WTC11 (cell line): Measurements from ENCODE around the gene MAST4. TPM values are rescaled to one million over a fixed set of nuclear protein-coding genes. Genes with fewer than 3 reads are reported as not detected.

ENCODE experiments used
- ATAC-seq: fragments of 200-7000 bp; cut with Tn5 transposase; 2 replicates; pipeline ENCODE4 v1.10.0; 2021; ENCODE audit warnings: mild to moderate bottlenecking, moderate library complexity
- CTCF ChIA-PET: fragments of 300-600 bp; sonication (Branson Sonifier 250); formaldehyde crosslinking; loops from one replicate; lab custom pipeline; 2021; ENCODE audit warnings: antibody characterized with exemption; lab: Charles Lee
- POLR2A ChIA-PET: fragments of 350-600 bp; sonication (Branson Sonifier 250); formaldehyde crosslinking; loops from one replicate; lab custom pipeline; 2021; ENCODE audit warnings: antibody characterized with exemption; lab: Charles Lee
- DNase-seq: peaks from one replicate; pipeline ENCODE4 v3.0.0; 2021; ENCODE audit warnings: low spot score
- H3K27ac Mint-ChIP-seq: 2 replicates; pipeline ENCODE4 v1.8.0; 2021; ENCODE audit warnings: mixed read lengths
- H3K27me3 Mint-ChIP-seq: 2 replicates; pipeline ENCODE4 v1.8.0; 2021; ENCODE audit warnings: low read depth, mild to moderate bottlenecking, moderate library complexity, mixed read lengths
- H3K36me3 Mint-ChIP-seq: 2 replicates; pipeline ENCODE4 v1.8.0; 2021; ENCODE audit warnings: mixed read lengths
- H3K4me1 Mint-ChIP-seq: 2 replicates; pipeline ENCODE4 v1.8.0; 2022; ENCODE audit warnings: mixed read lengths
- H3K4me3 Mint-ChIP-seq: 2 replicates; pipeline ENCODE4 v1.8.0; 2021; ENCODE audit warnings: mild to moderate bottlenecking, moderate library complexity, mixed read lengths
- H3K9me3 Mint-ChIP-seq: 2 replicates; pipeline ENCODE4 v1.8.0; 2021; ENCODE audit warnings: mixed read lengths
- CREM ChIP-seq: sonication (generic); formaldehyde crosslinking; IDR thresholded peaks from 2 replicates; pipeline ENCODE4 v1.8.1; 2022; ENCODE audit warnings: mild to moderate bottlenecking, missing genetic modification reagents, moderate library complexity
- ETV6 ChIP-seq: sonication (generic); formaldehyde crosslinking; IDR thresholded peaks from 2 replicates; pipeline ENCODE4 v1.8.1; 2022; ENCODE audit warnings: mild to moderate bottlenecking, missing genetic modification reagents
- FOXP1 ChIP-seq: sonication (generic); formaldehyde crosslinking; IDR thresholded peaks from 2 replicates; pipeline ENCODE4 v1.8.0; 2022; ENCODE audit warnings: missing genetic modification reagents, mild to moderate bottlenecking, moderate library complexity, borderline replicate concordance
- GABPB1 ChIP-seq: sonication (generic); formaldehyde crosslinking; IDR thresholded peaks from 2 replicates; pipeline ENCODE4 v1.8.1; 2023; ENCODE audit warnings: mild to moderate bottlenecking, missing genetic modification reagents
- GTF2I ChIP-seq: fragments of 250-450 bp; sonication (Bioruptor Pico); conservative IDR thresholded peaks from 2 replicates; pipeline ENCODE4 v1.4.0; 2021; ENCODE audit warnings: mild to moderate bottlenecking
- SMAD4 ChIP-seq: sonication (generic); formaldehyde crosslinking; IDR thresholded peaks from 2 replicates; pipeline ENCODE4 v1.8.0; 2022; ENCODE audit warnings: mild to moderate bottlenecking, missing genetic modification reagents
- TEAD1 ChIP-seq: sonication (generic); formaldehyde crosslinking; IDR thresholded peaks from 2 replicates; pipeline ENCODE4 v1.8.0; 2022; ENCODE audit warnings: mild to moderate bottlenecking, missing genetic modification reagents
- ZNF317 ChIP-seq: sonication (generic); formaldehyde crosslinking; IDR thresholded peaks from 2 replicates; pipeline ENCODE4 v1.8.1; 2023; ENCODE audit warnings: low read depth, mild to moderate bottlenecking, moderate library complexity, missing genetic modification reagents, borderline replicate concordance
- ZNF396 ChIP-seq: fragments of 250-450 bp; sonication (Bioruptor Pico); IDR thresholded peaks from 2 replicates; pipeline ENCODE4 v1.8.0; 2021; ENCODE audit warnings: mild to moderate bottlenecking, moderate library complexity, borderline replicate concordance
- ZNF416 ChIP-seq: fragments of 250-450 bp; sonication (Bioruptor Pico); IDR thresholded peaks from 2 replicates; pipeline ENCODE4 v1.9.0; 2021; ENCODE audit warnings: mild to moderate bottlenecking, inconsistent platforms
- total RNA-seq: library from RNA; stranded (reverse); gene quantifications from 3 replicates; pipeline ENCODE4 v1.2.3, GENCODE V29; 2021
- TF ChIP-seq, protein P1 (sequence below): sonication (generic); formaldehyde crosslinking; IDR thresholded peaks from 2 replicates; pipeline ENCODE4 v1.8.0; 2023; ENCODE audit warnings: missing genetic modification reagents, mild to moderate bottlenecking, borderline replicate concordance
- TF ChIP-seq, protein P2 (sequence below): fragments of 250-450 bp; sonication (Bioruptor Pico); IDR thresholded peaks from 2 replicates; pipeline ENCODE4 v2.1.2; 2022; ENCODE audit warnings: mild to moderate bottlenecking, moderate library complexity
- TF ChIP-seq, protein P3 (sequence below): fragments of 250-450 bp; sonication (Bioruptor Pico); IDR thresholded peaks from 2 replicates; pipeline ENCODE4 v1.9.0; 2021; ENCODE audit warnings: moderate library complexity, mild to moderate bottlenecking, inconsistent platforms, borderline replicate concordance
- TF ChIP-seq, protein P4 (sequence below): fragments of 250-450 bp; sonication (Bioruptor Pico); IDR thresholded peaks from 2 replicates; pipeline ENCODE4 v1.9.0; 2021; ENCODE audit warnings: mild to moderate bottlenecking
- TF ChIP-seq, protein P5 (sequence below): sonication (generic); formaldehyde crosslinking; IDR thresholded peaks from 2 replicates; pipeline ENCODE4 v1.8.0; 2022; ENCODE audit warnings: mild to moderate bottlenecking, missing genetic modification reagents
- TF ChIP-seq, protein P6 (sequence below): fragments of 250-450 bp; sonication (Bioruptor Pico); IDR thresholded peaks from 2 replicates; pipeline ENCODE4 v1.9.0; 2021; ENCODE audit warnings: mild to moderate bottlenecking, borderline replicate concordance

Gene MAST4
- total RNA-seq, 1 experiment from 2014 or later, result 8.0 TPM

DNA sequence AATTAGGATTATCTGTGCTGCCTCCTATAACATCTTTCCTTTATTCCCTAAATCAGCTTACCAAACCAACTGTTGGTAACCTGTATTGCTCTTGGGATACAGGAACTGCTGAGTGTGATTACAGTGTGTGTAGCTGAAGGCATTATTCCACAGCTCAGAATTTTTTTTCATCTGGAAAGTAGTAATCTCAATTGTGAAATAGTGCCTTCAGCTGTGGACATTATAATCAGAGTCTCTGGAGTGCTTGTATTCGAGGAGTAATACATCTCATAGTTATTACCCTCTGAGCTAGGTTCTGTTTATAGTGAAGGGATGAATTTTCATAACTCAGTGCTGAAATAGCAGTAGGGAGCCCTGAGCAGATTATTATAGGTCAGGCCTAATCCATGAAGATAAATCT lies 199.5 kb downstream of the MAST4 start (continued):
- TF ChIP-seq, protein P1, sequence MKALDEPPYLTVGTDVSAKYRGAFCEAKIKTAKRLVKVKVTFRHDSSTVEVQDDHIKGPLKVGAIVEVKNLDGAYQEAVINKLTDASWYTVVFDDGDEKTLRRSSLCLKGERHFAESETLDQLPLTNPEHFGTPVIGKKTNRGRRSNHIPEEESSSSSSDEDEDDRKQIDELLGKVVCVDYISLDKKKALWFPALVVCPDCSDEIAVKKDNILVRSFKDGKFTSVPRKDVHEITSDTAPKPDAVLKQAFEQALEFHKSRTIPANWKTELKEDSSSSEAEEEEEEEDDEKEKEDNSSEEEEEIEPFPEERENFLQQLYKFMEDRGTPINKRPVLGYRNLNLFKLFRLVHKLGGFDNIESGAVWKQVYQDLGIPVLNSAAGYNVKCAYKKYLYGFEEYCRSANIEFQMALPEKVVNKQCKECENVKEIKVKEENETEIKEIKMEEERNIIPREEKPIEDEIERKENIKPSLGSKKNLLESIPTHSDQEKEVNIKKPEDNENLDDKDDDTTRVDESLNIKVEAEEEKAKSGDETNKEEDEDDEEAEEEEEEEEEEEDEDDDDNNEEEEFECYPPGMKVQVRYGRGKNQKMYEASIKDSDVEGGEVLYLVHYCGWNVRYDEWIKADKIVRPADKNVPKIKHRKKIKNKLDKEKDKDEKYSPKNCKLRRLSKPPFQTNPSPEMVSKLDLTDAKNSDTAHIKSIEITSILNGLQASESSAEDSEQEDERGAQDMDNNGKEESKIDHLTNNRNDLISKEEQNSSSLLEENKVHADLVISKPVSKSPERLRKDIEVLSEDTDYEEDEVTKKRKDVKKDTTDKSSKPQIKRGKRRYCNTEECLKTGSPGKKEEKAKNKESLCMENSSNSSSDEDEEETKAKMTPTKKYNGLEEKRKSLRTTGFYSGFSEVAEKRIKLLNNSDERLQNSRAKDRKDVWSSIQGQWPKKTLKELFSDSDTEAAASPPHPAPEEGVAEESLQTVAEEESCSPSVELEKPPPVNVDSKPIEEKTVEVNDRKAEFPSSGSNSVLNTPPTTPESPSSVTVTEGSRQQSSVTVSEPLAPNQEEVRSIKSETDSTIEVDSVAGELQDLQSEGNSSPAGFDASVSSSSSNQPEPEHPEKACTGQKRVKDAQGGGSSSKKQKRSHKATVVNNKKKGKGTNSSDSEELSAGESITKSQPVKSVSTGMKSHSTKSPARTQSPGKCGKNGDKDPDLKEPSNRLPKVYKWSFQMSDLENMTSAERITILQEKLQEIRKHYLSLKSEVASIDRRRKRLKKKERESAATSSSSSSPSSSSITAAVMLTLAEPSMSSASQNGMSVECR, result no peak
- TF ChIP-seq ZNF317 (CRISPR knock-in tag) (no peak), CREM (CRISPR knock-in tag) (no peak), ZNF396 (CRISPR knock-in tag) (no peak)

DNA sequence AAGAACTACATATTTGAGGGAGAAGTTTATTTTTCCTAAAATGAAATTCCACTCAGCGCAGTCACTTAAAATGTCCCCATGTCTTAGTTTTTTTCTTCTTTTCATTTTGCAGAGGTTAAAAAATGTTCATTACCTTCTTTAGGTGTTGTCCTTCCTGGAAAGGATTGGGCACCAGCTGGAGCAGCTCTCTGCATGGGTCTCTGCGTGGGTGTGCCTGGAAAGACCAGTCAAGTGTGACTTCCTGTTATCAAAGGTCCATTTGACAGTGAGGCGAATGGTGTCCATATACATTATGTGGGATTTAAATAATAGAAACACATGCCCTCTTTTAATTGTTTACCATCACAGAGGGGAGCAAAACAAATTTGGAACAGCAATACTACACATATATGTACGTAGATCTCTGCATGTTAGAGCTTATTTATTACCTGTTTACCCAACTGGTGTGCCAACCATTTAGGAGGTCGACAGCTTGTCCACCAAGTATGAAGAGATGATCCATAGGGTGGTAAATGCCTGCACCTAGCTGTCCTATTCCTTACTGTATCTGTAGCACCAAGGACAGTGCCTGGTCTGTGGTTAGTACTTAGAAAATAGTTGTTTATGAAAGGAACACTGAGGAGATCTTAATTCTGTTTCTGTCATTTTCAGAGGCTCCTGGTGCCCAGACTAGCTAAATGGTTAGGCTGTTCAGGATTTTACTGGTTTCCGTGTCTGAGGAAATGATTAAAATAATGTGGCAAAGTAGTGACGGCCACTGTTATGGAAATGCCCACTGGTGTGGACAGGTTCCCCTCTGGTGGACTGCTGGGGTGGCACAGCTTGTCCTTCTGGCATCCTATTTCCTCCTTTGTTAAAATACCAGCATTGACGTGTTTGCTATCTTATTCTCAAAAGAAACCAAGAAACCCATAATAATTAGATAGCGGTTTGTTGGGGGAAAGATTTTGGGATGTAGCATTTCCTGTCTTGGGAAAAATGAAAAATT lies 200.4 kb downstream of the MAST4 start:
- no peak overlapping the region for H3K4me3 Mint-ChIP-seq
- H3K27me3 Mint-ChIP-seq, result no peaks in the 10 kb centered on the region
- no peak for DNase-seq
- H3K27ac Mint-ChIP-seq, result no peak overlapping the region
- ChIA-PET CTCF (interaction anchor here (0.6 to 1.9 kb wide), 4 partner anchors 55 to 497 kb away, joined by 3 to 6 read pairs (median 4); no protein-coding TSS in a partner anchor), POLR2A (interaction anchor here (0.6 kb wide), 1 partner anchor 470 kb away, joined by 3 read pairs; no protein-coding TSS in a partner anchor)
- no peaks in the 10 kb centered on the region for H3K4me1 Mint-ChIP-seq
- TF ChIP-seq, protein P2, sequence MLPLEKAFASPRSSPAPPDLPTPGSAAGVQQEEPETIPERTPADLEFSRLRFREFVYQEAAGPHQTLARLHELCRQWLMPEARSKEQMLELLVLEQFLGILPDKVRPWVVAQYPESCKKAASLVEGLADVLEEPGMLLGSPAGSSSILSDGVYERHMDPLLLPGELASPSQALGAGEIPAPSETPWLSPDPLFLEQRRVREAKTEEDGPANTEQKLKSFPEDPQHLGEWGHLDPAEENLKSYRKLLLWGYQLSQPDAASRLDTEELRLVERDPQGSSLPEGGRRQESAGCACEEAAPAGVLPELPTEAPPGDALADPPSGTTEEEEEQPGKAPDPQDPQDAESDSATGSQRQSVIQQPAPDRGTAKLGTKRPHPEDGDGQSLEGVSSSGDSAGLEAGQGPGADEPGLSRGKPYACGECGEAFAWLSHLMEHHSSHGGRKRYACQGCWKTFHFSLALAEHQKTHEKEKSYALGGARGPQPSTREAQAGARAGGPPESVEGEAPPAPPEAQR (CRISPR knock-in tag), result no peak
- no peak for TF ChIP-seq GTF2I (CRISPR knock-in tag)
- TF ChIP-seq TEAD1 (CRISPR knock-in tag), result no peak
- TF ChIP-seq, protein P3, sequence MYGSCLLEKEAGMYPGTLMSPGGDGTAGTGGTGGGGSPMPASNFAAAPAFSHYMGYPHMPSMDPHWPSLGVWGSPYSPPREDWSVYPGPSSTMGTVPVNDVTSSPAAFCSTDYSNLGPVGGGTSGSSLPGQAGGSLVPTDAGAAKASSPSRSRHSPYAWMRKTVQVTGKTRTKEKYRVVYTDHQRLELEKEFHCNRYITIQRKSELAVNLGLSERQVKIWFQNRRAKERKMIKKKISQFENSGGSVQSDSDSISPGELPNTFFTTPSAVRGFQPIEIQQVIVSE (CRISPR knock-in tag), result no peak
- TF ChIP-seq GABPB1, result no peak
- TF ChIP-seq, protein P4, sequence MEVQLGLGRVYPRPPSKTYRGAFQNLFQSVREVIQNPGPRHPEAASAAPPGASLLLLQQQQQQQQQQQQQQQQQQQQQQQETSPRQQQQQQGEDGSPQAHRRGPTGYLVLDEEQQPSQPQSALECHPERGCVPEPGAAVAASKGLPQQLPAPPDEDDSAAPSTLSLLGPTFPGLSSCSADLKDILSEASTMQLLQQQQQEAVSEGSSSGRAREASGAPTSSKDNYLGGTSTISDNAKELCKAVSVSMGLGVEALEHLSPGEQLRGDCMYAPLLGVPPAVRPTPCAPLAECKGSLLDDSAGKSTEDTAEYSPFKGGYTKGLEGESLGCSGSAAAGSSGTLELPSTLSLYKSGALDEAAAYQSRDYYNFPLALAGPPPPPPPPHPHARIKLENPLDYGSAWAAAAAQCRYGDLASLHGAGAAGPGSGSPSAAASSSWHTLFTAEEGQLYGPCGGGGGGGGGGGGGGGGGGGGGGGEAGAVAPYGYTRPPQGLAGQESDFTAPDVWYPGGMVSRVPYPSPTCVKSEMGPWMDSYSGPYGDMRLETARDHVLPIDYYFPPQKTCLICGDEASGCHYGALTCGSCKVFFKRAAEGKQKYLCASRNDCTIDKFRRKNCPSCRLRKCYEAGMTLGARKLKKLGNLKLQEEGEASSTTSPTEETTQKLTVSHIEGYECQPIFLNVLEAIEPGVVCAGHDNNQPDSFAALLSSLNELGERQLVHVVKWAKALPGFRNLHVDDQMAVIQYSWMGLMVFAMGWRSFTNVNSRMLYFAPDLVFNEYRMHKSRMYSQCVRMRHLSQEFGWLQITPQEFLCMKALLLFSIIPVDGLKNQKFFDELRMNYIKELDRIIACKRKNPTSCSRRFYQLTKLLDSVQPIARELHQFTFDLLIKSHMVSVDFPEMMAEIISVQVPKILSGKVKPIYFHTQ, result no peak
- TF ChIP-seq, protein P5, sequence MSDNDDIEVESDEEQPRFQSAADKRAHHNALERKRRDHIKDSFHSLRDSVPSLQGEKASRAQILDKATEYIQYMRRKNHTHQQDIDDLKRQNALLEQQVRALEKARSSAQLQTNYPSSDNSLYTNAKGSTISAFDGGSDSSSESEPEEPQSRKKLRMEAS, result no peak
- TF ChIP-seq, protein P6, sequence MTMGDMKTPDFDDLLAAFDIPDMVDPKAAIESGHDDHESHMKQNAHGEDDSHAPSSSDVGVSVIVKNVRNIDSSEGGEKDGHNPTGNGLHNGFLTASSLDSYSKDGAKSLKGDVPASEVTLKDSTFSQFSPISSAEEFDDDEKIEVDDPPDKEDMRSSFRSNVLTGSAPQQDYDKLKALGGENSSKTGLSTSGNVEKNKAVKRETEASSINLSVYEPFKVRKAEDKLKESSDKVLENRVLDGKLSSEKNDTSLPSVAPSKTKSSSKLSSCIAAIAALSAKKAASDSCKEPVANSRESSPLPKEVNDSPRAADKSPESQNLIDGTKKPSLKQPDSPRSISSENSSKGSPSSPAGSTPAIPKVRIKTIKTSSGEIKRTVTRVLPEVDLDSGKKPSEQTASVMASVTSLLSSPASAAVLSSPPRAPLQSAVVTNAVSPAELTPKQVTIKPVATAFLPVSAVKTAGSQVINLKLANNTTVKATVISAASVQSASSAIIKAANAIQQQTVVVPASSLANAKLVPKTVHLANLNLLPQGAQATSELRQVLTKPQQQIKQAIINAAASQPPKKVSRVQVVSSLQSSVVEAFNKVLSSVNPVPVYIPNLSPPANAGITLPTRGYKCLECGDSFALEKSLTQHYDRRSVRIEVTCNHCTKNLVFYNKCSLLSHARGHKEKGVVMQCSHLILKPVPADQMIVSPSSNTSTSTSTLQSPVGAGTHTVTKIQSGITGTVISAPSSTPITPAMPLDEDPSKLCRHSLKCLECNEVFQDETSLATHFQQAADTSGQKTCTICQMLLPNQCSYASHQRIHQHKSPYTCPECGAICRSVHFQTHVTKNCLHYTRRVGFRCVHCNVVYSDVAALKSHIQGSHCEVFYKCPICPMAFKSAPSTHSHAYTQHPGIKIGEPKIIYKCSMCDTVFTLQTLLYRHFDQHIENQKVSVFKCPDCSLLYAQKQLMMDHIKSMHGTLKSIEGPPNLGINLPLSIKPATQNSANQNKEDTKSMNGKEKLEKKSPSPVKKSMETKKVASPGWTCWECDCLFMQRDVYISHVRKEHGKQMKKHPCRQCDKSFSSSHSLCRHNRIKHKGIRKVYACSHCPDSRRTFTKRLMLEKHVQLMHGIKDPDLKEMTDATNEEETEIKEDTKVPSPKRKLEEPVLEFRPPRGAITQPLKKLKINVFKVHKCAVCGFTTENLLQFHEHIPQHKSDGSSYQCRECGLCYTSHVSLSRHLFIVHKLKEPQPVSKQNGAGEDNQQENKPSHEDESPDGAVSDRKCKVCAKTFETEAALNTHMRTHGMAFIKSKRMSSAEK (CRISPR knock-in tag), result no peak
- TF ChIP-seq ZNF416 (CRISPR knock-in tag), result no peak
- TF ChIP-seq FOXP1, result no peak
- TF ChIP-seq ZNF317 (CRISPR knock-in tag), result no peak
- TF ChIP-seq ETV6 (CRISPR knock-in tag), result no peak
- TF ChIP-seq SMAD4 (CRISPR knock-in tag), result no peak
- no peak for TF ChIP-seq CREM (CRISPR knock-in tag)
- no peaks in the 10 kb centered on the region for H3K36me3 Mint-ChIP-seq
- H3K9me3 Mint-ChIP-seq, result no peaks in the 10 kb centered on the region
- ATAC-seq, result peak; percentile 48
